Measurements from ENCODE around the gene FLNB.

GRCh38 chr3:57962448-57962834 lies 45.8 kb upstream of the FLNB start:
- TF ChIP-seq CTCF (IDR thresholded peaks at IDR 0.05), result no peak
- TF ChIP-seq POLR2A (IDR thresholded peaks at IDR 0.05), result no peak
